Stimulated activated naive CD8-positive, alpha-beta T cell treated with anti-CD3 and anti-CD28 coated beads, Interleukin-15, Interleukin-2, amounts not matched to agents 100 ng/mL and 50 ng/mL, for 24 hours (primary cell): ENCODE results near the gene ASPM.
A peak's percentile ranks its signal among the peaks of the same experiment; 100 is the strongest.

Experiments
- H3K27ac Mint-ChIP-seq: one replicate; pipeline ENCODE4 v1.8.0; 2021; ENCODE audit warnings: mild to moderate bottlenecking, mixed read lengths
- H3K27me3 Mint-ChIP-seq: one replicate; pipeline ENCODE4 v1.8.0; 2021; ENCODE audit warnings: mixed read lengths
- H3K36me3 Mint-ChIP-seq: one replicate; pipeline ENCODE4 v1.8.0; 2021; ENCODE audit warnings: low read depth, mixed read lengths
- H3K4me1 Mint-ChIP-seq: one replicate; pipeline ENCODE4 v1.8.0; 2021; ENCODE audit warnings: low read depth, mixed read lengths
- H3K4me3 Mint-ChIP-seq: one replicate; pipeline ENCODE4 v1.8.0; 2021; ENCODE audit warnings: mild to moderate bottlenecking, mixed read lengths
- H3K9me3 Mint-ChIP-seq: one replicate; pipeline ENCODE4 v1.8.0; 2021; ENCODE audit warnings: mixed read lengths

Gene ASPM

GRCh38 chr1:197146101-197147095 is at the start of gene ASPM:
TSS of gene ASPM (minus strand) at chr1:197146669. CDS start at chr1:197146437, 232 bp downstream.
- Mint-ChIP-seq H3K27ac (peak within 1 kb of the TSS; percentile 98), H3K9me3 (no peaks in the 10 kb centered on the region), H3K4me3 (peak within 1 kb of the TSS; percentile 98), H3K4me1 (peaks cover 18% of the 10 kb centered on the region), H3K27me3 (no peaks in the 10 kb centered on the region), H3K36me3 (peaks cover 24% of the 10 kb centered on the region)

GRCh38 chr1:197195100-197195499 is 48.6 kb upstream of the ASPM start:
- peaks cover 59% of the 10 kb centered on the region for H3K4me1 Mint-ChIP-seq

GRCh38 chr1:197184190-197184589 is 37.7 kb upstream of the ASPM start:
- no peaks in the 10 kb centered on the region for H3K9me3 Mint-ChIP-seq
- peaks cover 3% of the 10 kb centered on the region for H3K4me1 Mint-ChIP-seq
- no peak overlapping the region for H3K27ac Mint-ChIP-seq
- no peak overlapping the region for H3K4me3 Mint-ChIP-seq
- peaks cover 66% of the 10 kb centered on the region for H3K36me3 Mint-ChIP-seq
- H3K27me3 Mint-ChIP-seq, result no peaks in the 10 kb centered on the region

More at GRCh38 chr1:197195100-197195499, 48.6 kb upstream of the ASPM start:
- H3K9me3 Mint-ChIP-seq, result no peaks in the 10 kb centered on the region
- peaks cover 1% of the 10 kb centered on the region for H3K36me3 Mint-ChIP-seq
- no peaks in the 10 kb centered on the region for H3K27me3 Mint-ChIP-seq
- H3K4me3 Mint-ChIP-seq, result no peak overlapping the region
- H3K27ac Mint-ChIP-seq, result no peak overlapping the region

- Mint-ChIP-seq H3K4me3 (no peak overlapping the region), H3K36me3 (peaks cover 63% of the 10 kb centered on the region), H3K9me3 (no peaks in the 10 kb centered on the region), H3K27ac (no peak overlapping the region), H3K4me1 (peaks cover 3% of the 10 kb centered on the region), H3K27me3 (no peaks in the 10 kb centered on the region)
Measured at GRCh38 chr1:197183195-197183748, 36.8 kb upstream of the ASPM start.

GRCh38 chr1:197182716-197183115 is 36.2 kb upstream of the ASPM start:
- Mint-ChIP-seq H3K9me3 (no peaks in the 10 kb centered on the region), H3K4me1 (peaks cover 3% of the 10 kb centered on the region), H3K27me3 (no peaks in the 10 kb centered on the region), H3K36me3 (peaks cover 57% of the 10 kb centered on the region), H3K27ac (no peak overlapping the region), H3K4me3 (no peak overlapping the region)

- Mint-ChIP-seq H3K36me3 (peaks cover 54% of the 10 kb centered on the region), H3K27me3 (no peaks in the 10 kb centered on the region), H3K9me3 (no peaks in the 10 kb centered on the region)
Measured at GRCh38 chr1:197181982-197182381, 35.5 kb upstream of the ASPM start.

GRCh38 chr1:197180252-197180878 is 33.9 kb upstream of the ASPM start:
- H3K36me3 Mint-ChIP-seq, result peaks cover 46% of the 10 kb centered on the region
- H3K9me3 Mint-ChIP-seq, result no peaks in the 10 kb centered on the region
- no peak overlapping the region for H3K4me3 Mint-ChIP-seq
- H3K27ac Mint-ChIP-seq, result no peak overlapping the region
- no peaks in the 10 kb centered on the region for H3K27me3 Mint-ChIP-seq
- peaks cover 3% of the 10 kb centered on the region for H3K4me1 Mint-ChIP-seq

More at GRCh38 chr1:197181982-197182381, 35.5 kb upstream of the ASPM start:
- no peak overlapping the region for H3K27ac Mint-ChIP-seq
- peaks cover 3% of the 10 kb centered on the region for H3K4me1 Mint-ChIP-seq
- H3K4me3 Mint-ChIP-seq, result no peak overlapping the region

GRCh38 chr1:197178998-197179397 is 32.5 kb upstream of the ASPM start:
- no peaks in the 10 kb centered on the region for H3K9me3 Mint-ChIP-seq
- H3K36me3 Mint-ChIP-seq, result peaks cover 46% of the 10 kb centered on the region

GRCh38 chr1:197174818-197175217 is 28.3 kb upstream of the ASPM start:
- no peak overlapping the region for H3K27ac Mint-ChIP-seq
- H3K4me3 Mint-ChIP-seq, result no peak overlapping the region
- peaks cover 45% of the 10 kb centered on the region for H3K36me3 Mint-ChIP-seq

More at GRCh38 chr1:197178998-197179397, 32.5 kb upstream of the ASPM start:
- no peak overlapping the region for H3K27ac Mint-ChIP-seq
- H3K27me3 Mint-ChIP-seq, result no peaks in the 10 kb centered on the region
- peaks cover 3% of the 10 kb centered on the region for H3K4me1 Mint-ChIP-seq
- no peak overlapping the region for H3K4me3 Mint-ChIP-seq

GRCh38 chr1:197173571-197174507 is 27.4 kb upstream of the ASPM start:
- Mint-ChIP-seq H3K36me3 (peaks cover 39% of the 10 kb centered on the region), H3K4me3 (no peak overlapping the region), H3K9me3 (no peaks in the 10 kb centered on the region), H3K27me3 (no peaks in the 10 kb centered on the region), H3K4me1 (no peaks in the 10 kb centered on the region), H3K27ac (no peak overlapping the region)

More at GRCh38 chr1:197174818-197175217, 28.3 kb upstream of the ASPM start:
- H3K4me1 Mint-ChIP-seq, result no peaks in the 10 kb centered on the region
- no peaks in the 10 kb centered on the region for H3K27me3 Mint-ChIP-seq
- no peaks in the 10 kb centered on the region for H3K9me3 Mint-ChIP-seq

GRCh38 chr1:197171531-197171930 is 25.1 kb upstream of the ASPM start:
- Mint-ChIP-seq H3K9me3 (no peaks in the 10 kb centered on the region), H3K4me1 (no peaks in the 10 kb centered on the region), H3K27ac (no peak overlapping the region), H3K4me3 (no peak overlapping the region), H3K27me3 (no peaks in the 10 kb centered on the region), H3K36me3 (peaks cover 34% of the 10 kb centered on the region)

- Mint-ChIP-seq H3K27ac (no peak overlapping the region), H3K36me3 (peaks cover 32% of the 10 kb centered on the region), H3K27me3 (no peaks in the 10 kb centered on the region)
Measured at GRCh38 chr1:197170538-197170937, 24.1 kb upstream of the ASPM start.

GRCh38 chr1:197159461-197159860 is 13.0 kb upstream of the ASPM start:
- H3K27me3 Mint-ChIP-seq, result no peaks in the 10 kb centered on the region
- peaks cover 18% of the 10 kb centered on the region for H3K36me3 Mint-ChIP-seq
- no peaks in the 10 kb centered on the region for H3K4me1 Mint-ChIP-seq
- H3K27ac Mint-ChIP-seq, result no peak overlapping the region
- H3K9me3 Mint-ChIP-seq, result no peaks in the 10 kb centered on the region
- H3K4me3 Mint-ChIP-seq, result no peak overlapping the region

More at GRCh38 chr1:197170538-197170937, 24.1 kb upstream of the ASPM start:
- H3K4me3 Mint-ChIP-seq, result no peak overlapping the region
- H3K9me3 Mint-ChIP-seq, result no peaks in the 10 kb centered on the region
- H3K4me1 Mint-ChIP-seq, result no peaks in the 10 kb centered on the region

GRCh38 chr1:197156692-197157091 is 10.2 kb upstream of the ASPM start:
- Mint-ChIP-seq H3K27ac (no peak overlapping the region), H3K27me3 (no peaks in the 10 kb centered on the region), H3K9me3 (no peaks in the 10 kb centered on the region), H3K4me3 (no peak overlapping the region), H3K4me1 (no peaks in the 10 kb centered on the region), H3K36me3 (peaks cover 10% of the 10 kb centered on the region)
